Osteocyte (in vitro differentiated cells): ENCODE results near the gene BMAL2. TPM values are rescaled to one million over a fixed set of nuclear protein-coding genes. Genes with fewer than 3 reads are reported as not detected.

Experiments used
- DNase-seq: peaks from one replicate; pipeline ENCODE4 v3.0.0; 2021; ENCODE audit warnings: mixed read lengths; ENCODE audit not compliant: unreplicated experiment; ENCODE audit errors: extremely low spot score
- H3K27ac Mint-ChIP-seq: one replicate; pipeline ENCODE4 v1.8.0; 2021; ENCODE audit warnings: mild to moderate bottlenecking, mixed read lengths; ENCODE audit not compliant: unreplicated experiment
- H3K27me3 Mint-ChIP-seq: one replicate; pipeline ENCODE4 v1.8.0; 2021; ENCODE audit warnings: mixed read lengths; ENCODE audit not compliant: unreplicated experiment
- H3K36me3 Mint-ChIP-seq: one replicate; pipeline ENCODE4 v1.8.0; 2021; ENCODE audit warnings: mixed read lengths; ENCODE audit not compliant: unreplicated experiment
- H3K4me1 Mint-ChIP-seq: one replicate; pipeline ENCODE4 v1.8.0; 2021; ENCODE audit warnings: mixed read lengths; ENCODE audit not compliant: unreplicated experiment
- H3K4me3 Mint-ChIP-seq: one replicate; pipeline ENCODE4 v1.8.0; 2021; ENCODE audit warnings: mild to moderate bottlenecking, moderate library complexity, mixed read lengths; ENCODE audit not compliant: unreplicated experiment
- H3K9me3 Mint-ChIP-seq: one replicate; pipeline ENCODE4 v1.8.0; 2021; ENCODE audit warnings: mixed read lengths; ENCODE audit not compliant: unreplicated experiment
- total RNA-seq: library from RNA; stranded (reverse); gene quantifications from 2 replicates; pipeline ENCODE4 v1.2.1, GENCODE V29; 2021
- TF ChIP-seq, protein P1 (sequence below): fragments of 200-600 bp; sonication (generic); IDR thresholded peaks from 2 replicates; pipeline ENCODE4 v1.5.0; 2021; ENCODE audit warnings: antibody characterized with exemption, mild to moderate bottlenecking, moderate library complexity

BMAL2 gene
- total RNA-seq, 1 donor from 2014 or later = 6.4 TPM

DNA sequence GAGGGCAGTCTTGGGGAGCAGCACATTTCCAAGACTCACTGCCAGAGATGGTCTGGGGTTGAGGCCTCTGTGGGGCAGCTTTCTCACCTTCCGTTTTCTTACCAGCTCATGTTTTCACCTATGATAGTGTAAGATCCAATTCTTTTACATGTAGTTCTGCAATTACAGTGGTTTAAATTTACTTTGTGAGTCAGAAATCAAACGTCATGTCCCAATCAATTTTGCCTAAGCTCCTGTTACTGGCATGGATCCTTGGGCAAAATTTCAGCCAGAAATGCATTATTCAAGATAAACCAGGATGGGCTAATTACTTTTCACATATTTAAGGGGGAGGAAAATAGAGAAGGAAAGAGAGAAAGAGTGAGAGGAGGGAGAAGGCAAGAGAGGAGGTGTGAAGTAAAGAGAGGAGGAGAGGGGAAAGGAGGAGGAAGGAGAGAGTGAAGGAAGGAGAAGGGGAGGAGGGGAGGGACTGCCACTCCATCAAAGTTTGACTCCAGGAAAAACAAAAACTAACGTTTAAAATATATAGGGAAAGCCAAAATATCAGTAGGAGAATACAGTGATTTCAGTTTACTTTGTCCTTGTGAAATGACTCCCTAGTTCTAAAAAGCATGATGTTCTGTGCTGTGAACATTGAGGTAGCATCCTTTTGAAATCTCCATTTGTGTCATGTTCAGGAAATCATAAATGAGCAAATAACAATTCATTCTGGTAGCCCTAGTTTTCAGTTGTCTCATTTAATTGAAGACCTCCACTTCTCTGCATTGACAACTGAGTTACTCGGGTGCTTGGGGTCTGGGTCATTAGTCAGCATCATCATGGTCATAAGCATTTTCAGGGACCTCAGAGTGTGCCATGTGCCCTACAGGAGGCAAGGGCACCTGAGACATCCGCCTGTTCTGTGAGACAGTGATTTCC is 3.0 kb downstream of the BMAL2 start:
- no peaks in the 10 kb centered on the region for H3K27me3 Mint-ChIP-seq
- H3K36me3 Mint-ChIP-seq = no peaks in the 10 kb centered on the region
- no peak overlapping the region for H3K4me3 Mint-ChIP-seq
- no peaks in the 10 kb centered on the region for H3K9me3 Mint-ChIP-seq
- H3K4me1 Mint-ChIP-seq = peaks cover 30% of the 10 kb centered on the region
- no peak overlapping the region for H3K27ac Mint-ChIP-seq
- TF ChIP-seq, protein P1, sequence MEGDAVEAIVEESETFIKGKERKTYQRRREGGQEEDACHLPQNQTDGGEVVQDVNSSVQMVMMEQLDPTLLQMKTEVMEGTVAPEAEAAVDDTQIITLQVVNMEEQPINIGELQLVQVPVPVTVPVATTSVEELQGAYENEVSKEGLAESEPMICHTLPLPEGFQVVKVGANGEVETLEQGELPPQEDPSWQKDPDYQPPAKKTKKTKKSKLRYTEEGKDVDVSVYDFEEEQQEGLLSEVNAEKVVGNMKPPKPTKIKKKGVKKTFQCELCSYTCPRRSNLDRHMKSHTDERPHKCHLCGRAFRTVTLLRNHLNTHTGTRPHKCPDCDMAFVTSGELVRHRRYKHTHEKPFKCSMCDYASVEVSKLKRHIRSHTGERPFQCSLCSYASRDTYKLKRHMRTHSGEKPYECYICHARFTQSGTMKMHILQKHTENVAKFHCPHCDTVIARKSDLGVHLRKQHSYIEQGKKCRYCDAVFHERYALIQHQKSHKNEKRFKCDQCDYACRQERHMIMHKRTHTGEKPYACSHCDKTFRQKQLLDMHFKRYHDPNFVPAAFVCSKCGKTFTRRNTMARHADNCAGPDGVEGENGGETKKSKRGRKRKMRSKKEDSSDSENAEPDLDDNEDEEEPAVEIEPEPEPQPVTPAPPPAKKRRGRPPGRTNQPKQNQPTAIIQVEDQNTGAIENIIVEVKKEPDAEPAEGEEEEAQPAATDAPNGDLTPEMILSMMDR = no peak
- no peak for DNase-seq

- Mint-ChIP-seq H3K27me3 (no peaks in the 10 kb centered on the region), H3K36me3 (no peaks in the 10 kb centered on the region), H3K9me3 (no peaks in the 10 kb centered on the region), H3K27ac (no peak overlapping the region), H3K4me3 (no peak overlapping the region), H3K4me1 (peaks cover 24% of the 10 kb centered on the region)
- TF ChIP-seq, protein P1 = no peak
- no peak for DNase-seq
Observed at GRCh38 chr12:27336282-27336653, 3.6 kb downstream of the BMAL2 start.

DNA sequence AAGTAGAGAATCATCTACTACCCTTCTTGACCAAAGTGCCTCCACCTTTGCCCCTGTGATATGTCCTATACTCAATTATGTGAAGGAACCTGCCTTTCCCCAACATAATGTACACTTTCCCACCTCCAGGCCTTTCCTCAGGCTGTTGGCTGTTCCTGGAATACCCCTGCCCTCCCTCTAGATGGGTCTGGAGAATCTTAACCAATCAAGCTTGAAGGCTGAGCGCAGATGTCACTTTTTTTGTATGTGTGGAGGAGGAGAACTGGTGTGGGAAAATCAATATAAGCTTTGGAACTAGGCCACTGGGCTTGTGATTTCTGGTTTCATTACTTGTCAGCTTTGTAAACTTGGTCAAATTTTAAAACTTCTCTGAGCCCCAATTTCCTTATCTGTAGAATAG is 4.7 kb downstream of the BMAL2 start:
- Mint-ChIP-seq H3K9me3 (no peaks in the 10 kb centered on the region), H3K36me3 (no peaks in the 10 kb centered on the region), H3K4me3 (no peak overlapping the region), H3K4me1 (peaks cover 13% of the 10 kb centered on the region), H3K27ac (no peak overlapping the region), H3K27me3 (no peaks in the 10 kb centered on the region)
- TF ChIP-seq, protein P1 = no peak
- DNase-seq = no peak

DNA sequence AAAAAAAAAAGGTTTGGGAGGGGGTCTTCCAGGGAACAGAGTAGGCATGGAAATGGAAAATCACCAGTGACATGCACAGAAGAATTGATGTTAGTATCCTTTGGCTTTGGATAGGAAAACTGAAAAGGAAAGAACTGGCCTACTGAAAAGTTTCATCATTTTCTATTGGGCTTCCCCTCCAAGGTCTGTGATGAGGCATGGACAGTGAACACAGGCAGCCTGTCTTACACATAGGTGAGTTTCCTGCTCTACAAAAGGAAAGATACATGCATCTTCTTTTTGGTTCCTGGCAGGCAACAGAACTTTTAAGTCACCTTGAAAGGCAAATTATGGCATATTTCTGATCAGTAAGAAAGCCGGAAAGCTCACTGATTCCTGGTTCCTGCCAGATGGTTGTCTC is 5.8 kb downstream of the BMAL2 start:
- Mint-ChIP-seq H3K36me3 (no peaks in the 10 kb centered on the region), H3K9me3 (no peaks in the 10 kb centered on the region), H3K27ac (no peak overlapping the region), H3K4me1 (peaks cover 12% of the 10 kb centered on the region), H3K27me3 (no peaks in the 10 kb centered on the region), H3K4me3 (no peak overlapping the region)
- no peak for DNase-seq
- TF ChIP-seq, protein P1 = no peak

GRCh38 chr12:27340971-27341370 is 8.3 kb downstream of the BMAL2 start:
- no peaks in the 10 kb centered on the region for H3K36me3 Mint-ChIP-seq
- H3K27me3 Mint-ChIP-seq = no peaks in the 10 kb centered on the region
- H3K9me3 Mint-ChIP-seq = no peaks in the 10 kb centered on the region
- no peak overlapping the region for H3K27ac Mint-ChIP-seq
- no peak for DNase-seq
- TF ChIP-seq, protein P1 = no peak
- H3K4me1 Mint-ChIP-seq = peaks cover 13% of the 10 kb centered on the region
- H3K4me3 Mint-ChIP-seq = no peak overlapping the region
